Fibroblast of pulmonary artery (primary cell): ENCODE data around the gene ZCCHC14.
"Not testable (repeated sequence)": the region's sequence is repeated elsewhere in the genome, so short reads cannot be mapped to it uniquely, and the experiment has no call there.

Experiments
- DNase-seq: peaks from one replicate; pipeline ENCODE4 v3.0.0-alpha.2; 2010; ENCODE audit warnings: low read depth
- H3K4me3 ChIP-seq: replicated peaks from 2 replicates; pipeline ENCODE4 v1.5.1; 2011; ENCODE audit warnings: low read depth, mild to moderate bottlenecking, control low read depth, low read length, moderate library complexity
- CTCF ChIP-seq: IDR thresholded peaks from 2 replicates; pipeline ENCODE4 v1.5.1; 2011; ENCODE audit warnings: mild to moderate bottlenecking, control low read depth, low read length, inconsistent platforms; ENCODE audit errors: missing control alignments

Gene ZCCHC14

GRCh38 chr16:87389245-87389644 lies 103.6 kb downstream of the ZCCHC14 start:
- TF ChIP-seq CTCF: no peak
- no peak for DNase-seq
- no peak overlapping the region for H3K4me3 ChIP-seq

DNA sequence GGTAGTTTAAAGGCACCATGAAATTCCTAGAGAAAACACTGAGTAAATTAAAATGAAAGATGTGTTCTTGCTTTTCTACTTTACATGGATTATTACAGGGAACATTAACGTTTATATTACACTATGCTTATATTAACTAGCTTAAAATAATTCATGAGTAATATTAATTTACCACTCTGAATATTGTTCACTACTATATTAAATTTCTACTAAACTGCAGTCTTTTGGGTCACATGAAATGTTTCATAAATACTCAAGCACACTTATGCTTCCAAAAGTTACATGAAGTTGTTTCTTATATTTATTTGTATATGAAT lies 104.0 kb downstream of the ZCCHC14 start:
- DNase-seq: no peak
- no peak for TF ChIP-seq CTCF
- no peak overlapping the region for H3K4me3 ChIP-seq

DNA sequence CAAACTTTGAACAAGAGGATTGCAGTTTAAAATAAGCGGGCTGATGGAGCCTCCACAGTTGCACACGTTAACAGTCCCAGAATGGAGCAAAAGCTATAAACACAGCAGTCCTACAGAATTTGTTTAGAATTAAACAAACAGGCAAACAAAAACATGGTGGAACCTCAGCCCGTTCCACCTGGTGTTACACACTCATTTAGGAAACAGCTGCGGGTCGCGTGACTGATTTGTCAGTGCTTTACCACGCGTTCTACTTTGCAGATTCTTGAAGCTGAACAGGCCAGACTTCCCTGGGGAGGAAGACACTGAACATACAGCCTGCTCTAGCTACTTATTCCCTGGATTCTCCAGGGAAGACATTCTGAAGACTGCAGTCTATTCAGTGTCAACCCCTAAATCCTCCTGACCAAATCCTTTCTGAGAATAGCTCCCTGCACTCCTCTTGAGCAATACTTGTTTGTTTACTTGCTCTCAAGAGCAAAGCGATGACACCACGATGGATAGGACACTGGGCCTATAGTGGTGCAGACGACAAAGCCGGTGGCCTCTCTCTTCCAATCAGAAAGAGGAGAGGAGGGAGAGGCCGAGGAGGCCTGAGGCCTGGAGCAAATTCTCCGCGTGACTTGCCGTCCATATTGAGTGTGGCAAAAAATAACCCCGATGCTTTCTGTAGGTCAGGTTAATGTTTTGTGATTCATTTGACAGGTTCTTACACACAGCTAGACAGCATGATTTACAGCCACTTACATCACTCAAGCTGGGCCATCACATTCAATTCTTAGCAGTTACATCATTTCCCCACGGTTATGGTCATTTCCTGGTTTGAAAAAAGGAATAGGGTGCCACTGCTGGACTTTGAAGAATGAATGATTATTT lies 104.6 kb downstream of the ZCCHC14 start:
- TF ChIP-seq CTCF: no peak
- peak; percentile 100 for DNase-seq
- peak overlapping the region; percentile 13 for H3K4me3 ChIP-seq

- peak overlapping the region; percentile 73 for H3K4me3 ChIP-seq
- DNase-seq: not testable (repeated sequence)
These were observed 108.0 kb downstream of the ZCCHC14 start for GRCh38 chr16:87384875-87385167.

GRCh38 chr16:87384162-87384874 lies 108.5 kb downstream of the ZCCHC14 start:
- DNase-seq: no peak
- no peak for TF ChIP-seq CTCF
- H3K4me3 ChIP-seq: peak overlapping the region; percentile 73

- DNase-seq: peak; percentile 87
- peak within 1 kb of the TSS; percentile 73 for H3K4me3 ChIP-seq
- TF ChIP-seq CTCF: no peak
These were observed 109.2 kb downstream of the ZCCHC14 start, which contains the start of gene FBXO31 for GRCh38 chr16:87383505-87384161. TSS of gene FBXO31 (minus strand) at chr16:87383776. CDS start at chr16:87383744, 32 bp downstream.

- no peak for DNase-seq
- peak overlapping the region; percentile 73 for H3K4me3 ChIP-seq
- no peak for TF ChIP-seq CTCF
These were observed 110.6 kb downstream of the ZCCHC14 start for GRCh38 chr16:87382023-87382785.
